ENCODE data around the gene SLC13A4.
A peak's percentile ranks its signal among the peaks of the same experiment; 100 is the strongest.
"Not testable (repeated sequence)": the region's sequence is repeated elsewhere in the genome, so short reads cannot be mapped to it uniquely, and the experiment has no call there.

SLC13A4 gene, protein sequence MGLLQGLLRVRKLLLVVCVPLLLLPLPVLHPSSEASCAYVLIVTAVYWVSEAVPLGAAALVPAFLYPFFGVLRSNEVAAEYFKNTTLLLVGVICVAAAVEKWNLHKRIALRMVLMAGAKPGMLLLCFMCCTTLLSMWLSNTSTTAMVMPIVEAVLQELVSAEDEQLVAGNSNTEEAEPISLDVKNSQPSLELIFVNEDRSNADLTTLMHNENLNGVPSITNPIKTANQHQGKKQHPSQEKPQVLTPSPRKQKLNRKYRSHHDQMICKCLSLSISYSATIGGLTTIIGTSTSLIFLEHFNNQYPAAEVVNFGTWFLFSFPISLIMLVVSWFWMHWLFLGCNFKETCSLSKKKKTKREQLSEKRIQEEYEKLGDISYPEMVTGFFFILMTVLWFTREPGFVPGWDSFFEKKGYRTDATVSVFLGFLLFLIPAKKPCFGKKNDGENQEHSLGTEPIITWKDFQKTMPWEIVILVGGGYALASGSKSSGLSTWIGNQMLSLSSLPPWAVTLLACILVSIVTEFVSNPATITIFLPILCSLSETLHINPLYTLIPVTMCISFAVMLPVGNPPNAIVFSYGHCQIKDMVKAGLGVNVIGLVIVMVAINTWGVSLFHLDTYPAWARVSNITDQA

DNA sequence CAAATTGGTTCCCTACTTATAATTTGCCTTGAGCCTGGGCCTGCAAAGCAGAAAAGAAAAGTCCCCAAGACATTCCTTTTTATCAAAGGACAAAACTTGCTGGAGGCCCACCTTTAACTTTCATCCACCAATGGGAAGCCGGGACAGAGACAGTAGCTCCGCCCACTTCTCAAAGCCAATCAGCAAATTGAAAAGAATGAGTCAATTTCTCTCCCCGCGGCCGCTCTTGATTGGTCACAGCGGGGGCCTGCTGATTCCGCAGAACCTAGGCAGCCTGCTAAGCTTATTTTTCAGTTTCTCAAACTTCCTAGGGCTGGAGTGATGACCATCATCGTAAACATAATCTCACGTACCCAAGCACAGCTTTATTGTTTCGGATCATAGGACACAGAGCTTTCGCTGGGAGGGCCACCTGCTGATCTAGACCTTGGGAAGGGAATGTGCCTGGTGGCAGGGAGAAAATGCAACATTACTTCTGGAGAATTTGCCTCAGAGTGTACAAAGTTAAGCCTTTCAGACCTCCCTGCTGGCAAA is at the start of gene SLC13A4:
TSS of gene SLC13A4 (minus strand) at position 51 of the 534 bp plus-strand sequence. CDS start 690 bp downstream, outside the sequence.
- no peak for DNase-seq

DNA sequence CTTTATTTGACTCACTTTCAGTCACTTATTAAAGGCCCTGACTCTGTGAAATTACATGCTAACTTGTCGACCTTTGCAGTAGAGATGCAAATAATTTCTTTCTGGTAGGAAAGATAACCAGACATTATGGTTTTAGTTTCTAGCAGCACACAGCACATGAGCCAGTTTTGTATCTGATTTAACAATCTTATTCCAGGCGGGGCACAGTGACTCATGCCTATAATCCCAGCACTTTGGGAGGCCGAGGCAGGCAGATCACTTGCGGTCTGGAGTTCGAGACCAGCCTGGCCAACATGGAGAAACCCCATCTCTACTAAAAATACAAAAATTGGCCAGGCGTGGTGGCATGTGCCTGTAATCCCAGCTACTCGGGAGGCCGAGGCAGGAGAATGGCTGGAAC is 47.9 kb upstream of the SLC13A4 start:
- not testable (repeated sequence) for DNase-seq

DNA sequence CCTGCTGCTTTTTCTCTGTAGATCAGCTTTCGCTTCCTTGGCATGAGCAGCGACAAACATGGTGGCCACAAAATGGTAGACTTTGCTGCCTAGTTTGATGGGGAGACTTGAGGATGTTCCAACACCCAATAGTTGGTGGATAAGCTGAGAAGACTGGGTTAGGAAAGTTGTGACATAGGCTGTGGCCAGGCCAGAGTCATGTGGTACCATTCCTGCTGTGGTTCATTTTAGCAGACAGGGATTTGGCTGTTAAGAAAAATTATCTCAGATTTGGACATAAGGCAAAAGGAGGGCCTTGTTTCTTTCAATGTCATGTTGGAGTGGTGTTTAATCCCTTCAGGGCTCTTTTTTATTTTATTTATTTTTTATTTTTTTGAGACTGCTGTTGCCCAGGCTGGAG is 47.2 kb upstream of the SLC13A4 start:
- no peak for DNase-seq

DNA sequence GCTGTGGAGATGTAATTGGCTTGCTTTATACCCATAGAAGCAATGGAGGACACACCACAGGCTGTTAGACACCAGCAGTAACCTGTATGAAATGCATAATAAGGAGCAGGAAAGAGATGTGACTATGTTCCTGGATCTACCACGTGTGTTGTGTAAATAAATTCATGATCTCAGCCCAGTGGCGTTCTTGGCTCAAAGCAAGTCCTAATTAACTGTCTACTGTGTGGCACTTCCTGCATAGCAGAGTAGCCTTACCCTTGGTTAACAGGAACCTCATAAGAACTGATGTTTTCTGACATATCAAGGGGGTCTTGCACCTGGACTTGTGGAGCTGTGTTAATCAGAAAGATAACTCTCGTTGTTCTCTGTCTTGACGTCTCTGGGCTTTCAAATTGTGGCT is 46.3 kb upstream of the SLC13A4 start:
- DNase-seq, result peak; percentile 41

DNA sequence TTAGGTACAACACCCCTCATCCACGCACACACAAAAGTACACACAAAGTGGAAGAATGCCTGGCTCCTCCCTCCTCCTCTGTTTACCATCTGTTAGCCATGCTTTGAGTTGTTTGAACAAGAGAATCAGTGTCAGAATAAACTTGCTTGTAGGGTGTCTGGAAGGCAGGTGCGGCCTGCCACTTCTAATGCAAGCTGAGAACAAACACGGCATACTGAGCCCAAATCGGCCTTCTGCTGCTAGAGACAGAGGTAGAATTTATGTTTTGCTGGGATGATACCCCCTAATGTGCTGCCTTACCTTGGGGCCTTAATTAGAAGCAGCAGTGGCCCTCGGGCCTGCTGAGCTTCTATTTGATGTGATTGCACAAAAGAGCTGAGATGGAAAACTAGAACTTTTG is 45.5 kb upstream of the SLC13A4 start:
- DNase-seq, result peak; percentile 30

DNA sequence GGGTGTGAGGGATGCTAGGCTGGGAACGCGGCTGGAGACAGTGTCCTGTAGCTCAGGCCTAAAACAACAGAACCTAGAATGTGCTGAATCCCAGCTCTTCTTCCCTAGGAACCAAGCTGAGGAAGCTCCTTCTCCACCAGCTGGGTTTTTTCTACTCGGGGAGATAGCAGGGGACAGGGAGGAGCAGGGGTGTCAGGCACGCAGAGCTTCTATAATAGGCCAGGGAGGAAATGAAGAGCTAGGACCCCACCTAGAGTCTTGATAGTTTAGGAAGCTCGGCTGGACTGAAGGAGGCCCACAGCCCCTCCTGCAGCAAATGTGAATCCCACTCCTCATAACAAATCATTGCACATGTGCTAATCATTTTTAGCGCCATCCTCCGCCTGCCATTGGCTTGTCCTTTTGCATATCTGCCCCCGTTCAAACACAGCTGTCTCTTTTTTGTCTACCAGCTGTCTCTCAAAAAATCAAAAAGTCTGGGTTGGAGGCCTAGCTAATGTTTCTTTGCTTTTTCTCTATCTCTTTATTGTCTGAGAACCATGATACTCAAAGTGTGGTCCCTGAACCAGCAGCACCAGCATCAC is 44.7 kb upstream of the SLC13A4 start:
- no peak for DNase-seq

DNA sequence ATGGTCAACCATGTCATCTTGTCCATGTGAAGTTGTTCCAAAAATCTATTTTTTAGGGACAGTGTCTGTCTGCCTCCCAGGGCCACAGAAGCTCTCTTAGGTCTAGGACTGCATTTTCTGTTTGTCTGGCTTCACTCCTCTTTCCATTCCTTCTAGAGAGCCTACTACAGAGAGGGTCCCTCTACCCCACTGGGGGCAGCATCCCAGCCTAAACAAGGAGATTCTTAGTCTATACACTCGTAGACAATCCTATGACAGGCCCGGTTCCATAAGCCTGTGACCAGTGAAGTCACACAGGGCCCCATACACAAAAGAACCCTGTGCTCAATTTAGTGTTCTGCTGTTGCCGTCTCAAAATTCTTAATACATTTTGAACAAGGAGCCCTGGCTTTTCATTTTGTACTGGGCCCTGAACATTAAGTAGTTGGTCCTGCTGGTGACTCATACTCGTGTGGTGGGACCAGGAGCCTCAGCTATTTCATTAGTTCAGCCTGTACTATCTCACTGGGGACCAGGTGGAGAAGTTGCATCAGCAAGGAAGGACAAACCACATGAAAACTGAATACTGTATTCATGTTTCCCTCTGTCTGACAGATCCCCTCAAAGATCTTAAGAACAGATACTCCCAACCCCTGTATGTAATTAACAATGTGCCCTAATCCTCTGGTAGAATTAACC is 44.1 kb upstream of the SLC13A4 start:
- no peak for DNase-seq

DNA sequence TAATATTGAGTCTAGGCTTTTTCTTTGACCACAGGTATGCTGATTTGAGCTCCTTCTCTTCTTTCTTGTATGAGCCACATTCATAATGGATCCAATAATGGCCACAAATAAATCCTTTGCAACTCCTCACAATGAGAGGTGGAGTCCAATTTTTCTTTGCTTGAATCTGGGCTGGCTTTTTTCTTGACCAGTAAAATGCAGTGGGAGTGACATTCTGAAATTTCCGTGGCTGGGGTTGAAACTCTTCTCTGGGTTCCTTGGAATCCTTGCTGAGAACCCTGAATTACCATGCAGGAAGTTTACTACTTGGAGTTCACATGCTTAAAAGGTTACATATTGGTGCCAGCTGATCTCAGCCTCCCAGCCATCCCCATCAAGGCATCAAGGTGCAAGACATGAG is 43.1 kb upstream of the SLC13A4 start:
- no peak for DNase-seq

DNA sequence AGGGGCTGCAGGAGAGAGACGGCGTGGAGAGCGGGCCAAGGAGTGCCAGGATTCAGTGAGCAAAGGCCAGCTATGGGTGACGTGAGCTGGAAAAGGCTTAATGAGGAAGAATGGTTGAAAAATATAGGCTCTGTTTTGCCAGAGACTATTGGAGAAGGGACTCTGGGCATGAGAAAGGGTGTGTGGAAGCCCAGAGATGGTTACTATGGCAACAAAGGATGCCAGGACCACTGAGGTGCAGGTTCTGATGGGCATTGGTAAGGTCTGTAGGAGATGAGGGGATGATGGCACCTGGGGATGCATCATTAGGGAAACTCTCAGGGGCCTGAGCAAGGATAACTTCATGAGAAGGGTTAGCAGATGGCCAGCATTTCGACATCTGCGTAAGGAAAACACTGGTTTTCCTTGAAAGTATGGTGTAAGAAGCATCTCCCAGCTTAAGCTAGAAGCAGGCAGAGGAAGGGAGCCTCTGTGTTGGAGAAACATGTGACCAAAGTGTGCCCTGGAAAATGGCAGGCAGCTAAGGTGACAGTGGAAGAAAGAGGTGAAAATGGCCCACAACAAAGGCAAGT is 42.2 kb upstream of the SLC13A4 start:
- DNase-seq, result no peak

DNA sequence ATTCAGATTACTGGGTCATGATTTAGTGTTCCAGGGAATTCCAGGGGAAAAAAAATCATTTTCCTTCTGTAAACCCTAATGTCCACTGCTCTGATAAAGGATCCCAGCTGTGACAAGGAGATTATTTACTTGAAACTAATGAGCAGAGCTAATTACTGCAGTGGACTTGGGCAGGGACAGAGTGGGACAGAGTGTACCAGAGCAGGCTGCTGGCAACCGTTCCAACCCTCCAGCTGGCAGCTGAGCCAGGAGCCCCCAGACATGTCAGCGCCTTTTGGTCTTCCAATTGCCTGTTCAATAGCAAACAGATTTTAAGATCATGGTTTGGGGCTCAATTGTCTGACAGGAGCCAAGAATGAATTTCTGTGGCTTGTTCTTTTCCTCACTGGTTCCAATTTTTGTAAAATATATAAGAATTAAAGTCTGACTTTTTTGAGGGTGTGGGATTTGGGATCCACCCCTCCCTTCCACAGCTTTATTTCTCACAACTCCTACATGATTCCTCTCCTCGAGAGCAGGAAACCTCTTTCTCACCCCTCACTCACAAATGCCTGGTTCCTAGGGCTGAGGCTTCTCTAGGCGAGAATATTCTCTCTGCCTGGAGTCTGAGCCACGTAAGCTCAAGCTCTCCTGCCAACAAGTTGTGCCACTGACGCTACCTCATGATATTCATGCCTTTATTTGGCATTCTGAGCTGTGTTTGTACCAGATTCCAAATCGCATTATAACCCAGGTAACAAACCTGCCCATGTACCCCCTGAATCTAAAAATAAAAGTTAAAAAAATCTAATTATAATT is 41.2 kb upstream of the SLC13A4 start:
- no peak for DNase-seq

DNA sequence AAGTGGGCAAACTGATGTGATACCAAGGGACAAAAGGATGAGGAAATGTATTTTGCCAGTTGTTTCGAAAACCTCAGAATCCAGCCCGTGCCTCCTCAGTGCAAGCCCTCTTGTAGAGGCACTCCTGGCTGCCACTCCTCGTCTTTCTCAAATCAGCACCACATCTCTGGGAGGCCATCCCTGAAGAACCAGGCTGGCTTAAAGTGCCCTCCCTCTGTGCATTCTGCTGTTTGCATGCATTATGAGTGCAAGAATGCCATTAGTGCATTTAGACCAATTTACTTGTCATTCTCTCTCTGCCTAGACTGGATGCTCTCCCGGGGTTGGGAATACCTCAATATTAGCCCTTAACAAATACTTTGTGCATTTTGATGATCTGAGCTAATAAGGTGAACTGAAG is 40.5 kb upstream of the SLC13A4 start:
- no peak for DNase-seq

DNA sequence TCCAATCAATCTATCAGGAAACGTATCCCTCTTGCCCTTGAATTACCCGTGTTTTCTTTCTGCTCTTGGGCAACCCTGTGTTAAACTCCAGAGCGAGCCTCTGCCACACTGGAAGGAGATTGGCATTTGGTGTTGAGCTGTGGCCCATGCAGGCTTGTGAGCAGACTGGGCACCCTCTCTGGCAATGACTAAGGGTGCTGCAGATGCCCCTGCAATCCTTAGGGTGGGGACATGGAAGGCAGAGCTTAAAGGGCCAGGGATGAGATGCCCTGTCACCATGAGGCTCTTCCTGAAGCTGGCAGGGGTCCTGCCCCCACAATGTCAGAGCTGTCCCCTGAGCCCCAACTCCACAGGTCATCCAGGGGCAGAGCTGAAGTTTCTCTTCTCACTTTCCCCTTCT is 40.1 kb upstream of the SLC13A4 start:
- no peak for DNase-seq

DNA sequence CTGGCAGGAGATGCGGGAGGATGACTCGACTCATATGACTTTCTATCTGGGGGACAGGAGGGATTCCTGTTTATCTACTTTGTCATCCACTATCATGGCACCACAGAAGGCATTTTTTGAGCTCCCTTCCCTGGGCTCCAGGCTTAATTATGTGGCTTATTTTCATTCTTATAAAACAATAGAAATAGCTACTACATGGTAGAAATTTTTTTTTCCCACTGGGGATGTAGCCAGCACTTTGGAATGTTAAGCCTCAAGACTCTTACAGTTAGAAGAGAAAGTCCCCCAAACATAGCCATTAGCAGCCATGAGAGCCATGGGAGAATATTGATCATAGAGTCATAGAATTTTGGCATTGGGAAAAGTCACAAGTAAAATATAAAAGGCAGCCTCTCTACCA is 35.3 kb upstream of the SLC13A4 start:
- DNase-seq, result no peak

DNA sequence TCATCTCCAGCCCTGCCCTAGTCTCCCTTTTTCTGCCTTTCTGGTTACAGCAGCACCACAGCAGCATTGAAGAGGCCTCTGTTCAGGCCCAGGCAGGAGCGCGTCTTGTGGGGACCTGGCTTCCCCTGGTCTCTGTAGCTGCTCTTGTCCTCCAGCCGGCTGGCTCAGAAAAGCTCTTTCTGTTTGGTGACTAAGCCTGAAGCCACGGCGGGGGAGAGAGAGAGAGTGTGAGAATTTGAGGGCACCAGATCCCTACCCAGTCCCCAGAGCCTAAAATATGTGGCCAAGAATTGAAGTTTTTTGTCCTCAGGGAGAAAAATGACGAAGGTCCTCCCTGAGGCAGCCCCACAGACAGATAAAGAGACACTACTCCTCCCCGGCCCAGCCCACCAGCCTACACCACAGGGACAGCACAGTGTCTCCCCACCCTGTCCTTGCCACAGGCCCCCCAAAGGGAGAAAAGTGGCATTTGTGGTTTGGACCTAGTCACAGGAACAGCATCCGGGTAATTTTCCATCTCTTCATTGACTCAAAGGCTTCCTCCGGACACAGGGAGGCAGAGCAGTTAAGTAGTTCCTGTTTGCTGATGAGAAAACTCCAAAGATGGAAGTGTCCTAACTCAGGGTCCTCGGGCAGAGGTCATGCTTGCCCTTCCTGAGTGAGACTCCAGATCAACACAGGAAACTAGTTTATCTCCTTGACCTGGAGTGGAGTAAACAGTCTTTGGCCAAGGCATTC is 33.9 kb upstream of the SLC13A4 start:
- DNase-seq, result no peak

DNA sequence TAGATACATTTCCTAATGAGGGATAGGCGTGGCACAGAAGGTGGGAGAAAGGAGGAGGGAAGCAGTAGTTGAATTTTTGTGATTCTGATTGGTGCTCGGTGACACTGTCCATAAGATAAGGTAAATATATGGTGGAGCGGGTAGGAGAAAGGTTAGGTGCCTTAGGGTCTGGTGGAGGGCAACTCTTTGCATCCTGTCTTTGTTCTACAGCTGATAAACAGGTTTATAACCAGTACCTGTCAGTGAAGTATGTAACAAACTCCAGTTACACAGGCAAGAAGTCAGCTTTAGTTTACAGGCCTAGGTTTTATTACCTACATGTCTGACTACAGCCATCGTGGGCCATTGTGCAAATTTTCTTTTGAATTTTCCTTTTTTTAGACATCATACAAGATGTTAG is 31.5 kb upstream of the SLC13A4 start:
- DNase-seq, result no peak

DNA sequence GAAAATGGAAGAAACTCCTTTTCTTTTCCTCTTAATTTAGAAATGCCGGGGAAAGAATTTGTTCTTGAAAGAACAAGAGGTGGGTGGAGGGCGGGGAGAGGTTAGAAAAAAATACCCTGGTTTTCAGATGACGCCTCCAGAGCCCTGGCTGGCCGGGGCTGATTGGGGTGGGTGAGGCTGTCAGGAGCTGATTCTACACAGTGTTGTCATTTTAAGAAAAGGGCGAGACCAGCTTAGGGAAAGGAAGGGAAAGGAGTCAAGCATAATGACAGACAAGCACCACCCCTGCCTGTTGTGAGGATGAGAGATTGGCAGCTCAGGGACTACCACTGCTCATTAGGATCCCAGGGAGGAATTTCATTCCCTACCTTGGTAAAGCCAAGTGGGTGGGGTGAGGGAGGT is 30.5 kb upstream of the SLC13A4 start:
- DNase-seq, result no peak

DNA sequence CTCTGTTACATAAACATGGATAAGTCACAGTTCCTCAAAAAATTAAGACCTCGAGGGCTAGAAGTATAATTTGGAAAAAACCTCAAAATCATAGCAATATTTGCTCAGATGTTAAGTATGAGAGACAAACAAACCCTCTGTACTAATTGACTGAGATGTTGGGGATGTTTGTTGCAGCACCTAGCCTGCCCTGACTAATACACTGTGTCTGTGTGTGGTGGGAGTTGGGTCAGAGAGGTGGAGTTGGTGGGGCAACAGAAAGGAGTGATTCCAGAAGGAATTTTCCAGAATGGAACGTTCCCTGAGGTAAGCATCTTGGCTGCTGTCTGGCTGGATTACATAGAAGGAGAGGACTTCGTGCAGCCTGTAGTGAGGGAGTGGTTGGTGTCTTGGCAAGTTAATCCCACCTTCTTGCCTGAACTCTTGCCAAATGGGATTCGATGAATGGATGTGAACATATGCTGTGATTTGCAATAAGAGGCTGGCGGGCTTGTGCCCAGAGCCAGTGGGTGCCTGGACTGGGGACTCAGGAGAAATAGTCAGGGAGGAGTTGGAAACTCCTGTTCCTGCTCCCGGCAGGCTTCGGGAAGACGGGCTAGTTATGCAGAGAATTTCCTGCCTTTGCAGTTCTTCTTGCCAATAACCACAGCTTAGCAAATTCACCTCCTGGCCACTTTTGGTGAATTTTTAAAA is 29.9 kb upstream of the SLC13A4 start:
- DNase-seq, result no peak

DNA sequence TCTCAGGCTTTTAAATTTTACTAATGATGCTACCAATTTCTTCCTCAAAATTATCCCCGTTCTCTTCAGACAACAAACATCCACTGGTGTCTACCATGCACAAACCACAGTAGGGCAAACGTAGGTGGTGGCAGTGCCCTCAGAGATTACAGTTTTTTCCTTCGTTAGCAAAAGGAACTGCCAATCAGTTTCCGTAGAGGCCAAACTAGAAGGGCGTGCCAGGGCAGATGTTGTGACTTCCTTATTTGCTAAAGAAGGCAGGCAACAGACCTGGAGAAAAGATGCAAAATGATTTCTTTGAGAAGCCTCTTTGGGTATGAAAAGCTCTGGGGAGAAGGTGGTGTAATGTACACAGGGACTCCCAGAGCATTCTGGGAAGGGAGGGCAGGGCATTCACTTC is 28.2 kb upstream of the SLC13A4 start:
- no peak for DNase-seq

DNA sequence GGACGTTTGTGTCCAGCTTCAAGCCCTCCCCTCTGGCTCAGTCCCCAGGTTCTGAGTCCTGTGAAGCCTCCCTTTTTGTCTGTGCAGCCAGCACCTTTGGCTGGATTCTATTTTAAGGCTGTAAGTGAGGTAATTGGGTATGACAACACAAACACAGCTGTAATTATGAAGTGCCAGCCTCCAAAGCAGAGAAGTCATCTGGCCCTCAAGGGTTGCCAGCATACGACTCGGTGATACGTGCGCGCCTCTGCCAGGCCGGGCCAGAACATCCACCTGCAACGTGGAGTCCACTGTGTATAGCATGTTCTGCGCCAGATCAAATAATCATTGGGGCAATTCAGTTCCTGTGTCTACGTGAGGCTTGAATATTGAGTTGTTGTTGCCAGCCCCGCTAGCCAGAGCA is 27.4 kb upstream of the SLC13A4 start:
- no peak for DNase-seq

DNA sequence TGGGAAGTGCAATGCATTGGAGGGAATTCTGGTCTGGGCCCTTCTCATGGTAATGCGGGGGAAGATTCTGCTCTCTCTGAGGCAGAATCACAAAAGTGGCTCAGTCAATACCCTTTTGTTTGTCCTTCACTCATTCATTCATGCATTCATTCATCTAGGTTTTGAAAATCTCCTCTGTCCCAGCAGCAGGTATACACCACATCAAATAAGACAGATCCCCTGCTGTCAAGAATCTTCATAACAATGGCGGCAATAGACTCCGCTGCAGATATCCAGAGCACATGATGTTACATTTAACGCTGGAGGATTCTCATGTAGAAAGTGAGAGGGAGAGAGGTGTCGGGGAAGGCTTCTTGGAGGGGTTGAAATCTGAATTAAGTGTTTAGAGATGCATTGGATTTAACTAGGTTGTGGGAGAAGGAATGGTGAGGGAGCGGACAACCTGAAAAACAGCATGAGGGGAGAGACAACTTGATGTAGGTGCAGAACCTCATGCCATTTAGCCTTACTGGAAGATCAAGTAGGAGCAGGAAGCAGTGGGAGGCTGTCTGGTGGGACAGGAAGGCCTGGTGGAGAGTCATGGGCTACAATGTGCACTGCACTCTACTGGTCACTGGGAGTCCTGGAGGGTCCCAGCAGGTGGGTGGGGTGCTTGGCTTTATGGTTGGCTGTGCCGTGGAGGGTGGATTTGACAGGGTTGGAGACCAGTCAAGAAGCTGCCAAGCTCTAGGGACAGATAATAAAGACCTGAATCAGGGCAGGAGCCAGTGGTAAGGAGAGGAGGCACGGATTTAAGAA is 25.8 kb upstream of the SLC13A4 start:
- no peak for DNase-seq
